Right forelimb (tissue), 1 donor: ENCODE data around the gene PTCD1.
A peak's percentile ranks its signal among the peaks of the same experiment; 100 is the strongest.
"Not testable (repeated sequence)": the region's sequence is repeated elsewhere in the genome, so short reads cannot be mapped to it uniquely, and the experiment has no call there.

Experiments
- DNase-seq: peaks from one replicate; pipeline ENCODE4 v3.0.0-alpha.2; 2018

Gene PTCD1

DNA sequence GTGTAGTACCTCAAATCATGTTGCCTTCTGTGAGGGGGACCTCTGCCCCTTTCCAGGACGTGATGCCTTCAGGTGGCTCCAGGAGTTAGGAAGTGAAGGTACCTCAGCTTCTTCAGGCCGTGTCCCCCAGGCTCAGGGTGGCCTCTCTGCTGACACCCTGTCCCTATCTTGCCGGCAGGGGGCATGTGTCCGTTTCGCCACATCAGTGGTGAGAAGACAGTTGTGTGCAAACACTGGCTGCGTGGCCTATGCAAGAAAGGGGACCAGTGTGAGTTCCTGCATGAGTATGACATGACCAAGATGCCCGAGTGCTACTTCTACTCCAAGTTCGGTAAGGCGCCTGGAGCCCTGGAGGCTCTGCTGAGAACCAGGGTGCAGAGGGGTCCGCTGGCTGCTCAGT lies 9.3 kb upstream of the PTCD1 start:
- no peak for DNase-seq

DNA sequence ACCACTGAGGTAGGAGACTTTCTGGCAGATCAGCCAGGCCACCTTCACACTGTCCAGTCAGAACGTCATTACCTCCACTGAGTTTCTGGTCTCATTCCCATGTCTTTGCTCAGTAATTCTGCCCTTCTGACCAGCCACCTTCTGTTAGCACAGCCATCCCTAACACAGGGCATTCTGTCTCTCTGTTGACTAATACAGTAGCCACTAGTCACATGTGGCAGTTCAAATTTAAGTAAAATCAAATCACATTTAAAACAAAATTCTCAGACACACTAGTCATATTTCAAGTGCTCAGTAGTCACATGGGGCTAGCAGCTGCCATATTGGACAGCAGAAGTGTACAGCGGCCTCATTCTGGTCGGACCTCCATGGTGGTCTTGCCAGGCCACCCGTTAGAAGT lies 7.5 kb upstream of the PTCD1 start:
- DNase-seq = no peak

DNA sequence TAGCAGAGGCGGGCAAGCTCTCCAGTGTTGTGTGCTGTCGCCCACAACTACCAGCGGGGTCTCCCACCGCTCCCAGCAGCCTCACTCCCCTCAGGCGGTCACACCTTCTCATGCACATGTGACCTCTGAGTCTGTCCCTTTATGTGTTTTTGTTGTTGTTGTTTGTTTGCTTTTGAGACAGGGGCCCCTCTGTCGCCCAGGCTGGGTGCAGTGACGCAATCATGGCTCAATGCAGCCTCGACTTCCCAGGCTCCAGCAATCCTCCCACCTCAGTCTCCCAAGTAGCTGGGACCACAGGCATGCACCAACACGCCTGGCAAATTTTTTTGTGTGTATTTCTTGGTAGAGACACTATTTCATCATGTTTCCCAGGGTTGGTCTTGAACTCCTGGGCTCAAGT lies 1.6 kb upstream of the PTCD1 start:
- DNase-seq = no peak

DNA sequence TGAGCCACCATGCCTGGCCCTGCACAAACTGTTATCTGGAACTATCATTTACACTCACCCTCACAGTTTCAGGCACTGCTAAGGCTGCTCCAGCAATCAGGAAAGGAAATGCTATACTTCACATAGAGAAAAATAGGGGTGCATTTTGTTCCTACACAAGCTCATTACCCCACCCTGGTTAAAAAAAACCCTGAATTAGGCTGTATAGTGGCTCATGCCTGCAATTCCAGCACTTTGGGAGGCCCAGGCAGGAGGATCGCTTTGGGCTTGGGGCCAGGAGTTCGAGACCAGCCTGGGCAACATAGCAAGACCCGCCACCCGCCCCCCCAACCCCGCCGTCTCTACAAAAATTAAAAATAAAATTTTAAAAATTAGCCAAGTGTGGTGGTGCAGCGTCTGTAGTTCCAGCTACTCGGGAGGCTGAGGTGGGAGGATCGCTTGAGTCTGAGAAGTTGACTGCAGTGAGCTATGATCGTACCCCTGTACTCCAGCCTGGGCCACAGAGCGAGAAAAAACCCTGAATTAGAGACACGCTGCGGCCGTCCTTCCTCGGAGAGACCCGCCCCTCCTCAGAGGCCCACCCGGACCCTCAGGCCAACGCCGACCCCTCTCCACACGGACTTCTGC lies 539 bp downstream of the PTCD1 start:
- no peak for DNase-seq

DNA sequence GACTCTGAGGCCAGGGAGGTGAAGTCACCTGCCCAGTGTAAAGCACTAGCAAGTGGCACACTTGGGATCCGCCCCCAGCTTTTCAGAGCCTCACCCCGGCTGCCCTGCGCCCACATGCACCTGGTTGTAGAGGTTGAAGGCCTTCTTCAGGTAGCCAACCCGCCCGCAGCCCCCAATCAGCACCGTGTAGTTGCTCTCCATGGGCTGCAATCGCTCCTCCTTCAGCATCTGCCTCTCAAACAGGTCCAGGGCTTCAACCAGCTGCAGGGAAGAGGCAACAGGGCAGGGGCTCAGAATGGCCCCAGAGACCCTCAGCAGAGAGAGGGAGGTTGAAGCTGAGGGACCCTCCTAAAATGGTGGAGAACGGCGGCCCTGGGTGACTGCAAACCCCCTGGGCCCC lies 5.4 kb downstream of the PTCD1 start:
- DNase-seq = no peak

DNA sequence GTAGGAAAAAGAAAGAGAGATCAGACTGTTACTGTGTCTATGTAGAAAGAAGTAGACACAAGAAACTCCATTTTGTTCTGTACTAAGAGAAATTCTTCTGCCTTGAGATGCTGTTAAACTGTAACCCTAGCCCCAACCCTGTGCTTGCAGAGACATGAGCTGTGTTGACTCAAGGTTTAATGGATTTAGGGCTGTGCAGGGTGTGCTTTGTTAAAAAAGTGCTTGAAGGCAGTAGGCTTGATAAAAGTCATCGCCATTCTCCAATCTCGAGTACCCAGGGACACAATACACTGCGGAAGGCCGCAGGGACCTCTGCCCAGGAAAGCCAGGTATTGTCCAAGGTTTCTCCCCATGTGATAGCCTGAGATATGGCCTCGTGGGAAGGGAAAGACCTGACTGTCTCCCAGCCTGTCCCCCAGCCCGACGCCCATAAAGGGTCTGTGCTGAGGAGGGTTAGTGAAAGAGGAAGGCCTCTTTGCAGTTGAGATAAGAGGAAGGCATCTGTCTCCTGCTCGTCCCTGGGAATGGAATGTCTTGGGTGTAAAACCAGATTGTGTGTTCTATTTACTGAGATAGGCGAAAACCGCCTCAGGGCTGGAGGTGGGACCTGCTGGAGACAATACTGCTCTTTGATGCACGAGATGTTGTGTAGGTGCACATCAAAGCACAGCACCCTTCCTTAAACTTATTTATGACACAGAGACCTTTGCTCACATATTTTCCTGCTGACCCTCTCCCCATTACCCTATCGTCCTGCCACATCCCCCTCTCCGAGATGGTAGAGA lies 6.7 kb downstream of the PTCD1 start:
- not testable (repeated sequence) for DNase-seq

DNA sequence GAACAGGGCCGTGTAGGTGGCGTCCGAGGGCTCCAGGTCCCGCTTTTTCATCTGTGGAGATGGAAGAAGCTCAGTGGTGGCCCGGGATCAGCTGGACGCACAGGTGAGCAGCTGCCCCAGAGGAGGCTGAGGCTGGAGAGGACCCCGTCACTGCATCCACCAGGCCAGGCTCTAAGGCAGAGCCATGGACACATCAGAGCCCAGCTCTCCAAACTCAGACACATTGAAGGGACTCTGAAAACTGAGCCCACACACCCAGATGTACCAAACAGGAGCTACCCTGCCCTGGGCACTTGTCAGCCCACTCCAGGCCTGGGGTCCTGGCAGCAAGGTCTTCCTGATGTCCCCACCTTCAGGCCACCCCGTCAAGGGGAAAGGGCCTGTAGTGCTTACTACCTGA lies 8.8 kb downstream of the PTCD1 start:
- DNase-seq = no peak

DNA sequence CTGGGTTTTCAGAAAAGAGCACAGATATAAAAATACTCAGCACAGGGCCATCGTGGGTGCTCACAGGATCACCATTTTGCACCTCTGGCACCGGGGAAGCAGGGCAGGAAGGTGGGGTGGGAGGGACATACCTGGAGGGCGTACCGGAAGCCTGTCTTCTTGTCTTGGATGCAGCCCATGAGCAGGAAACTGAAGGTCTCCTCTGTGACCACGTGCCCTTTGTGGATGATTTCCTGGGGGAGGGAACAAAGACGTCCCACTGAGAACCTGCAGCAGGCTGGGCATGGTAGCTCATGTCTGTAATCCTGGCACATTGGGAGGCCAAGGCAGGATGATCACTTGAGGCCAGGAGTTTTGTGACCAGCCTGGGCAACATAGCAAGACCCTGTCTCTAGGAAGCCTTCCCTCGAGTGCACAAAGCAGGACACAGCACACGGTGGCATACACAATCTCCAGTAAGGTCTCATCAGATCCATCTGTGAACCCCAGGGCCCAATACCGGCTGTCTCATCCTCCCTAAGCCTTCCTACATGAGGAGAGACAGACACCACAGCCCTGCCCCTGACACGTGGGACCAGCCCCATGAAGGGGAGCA lies 9.5 kb downstream of the PTCD1 start:
- no peak for DNase-seq

DNA sequence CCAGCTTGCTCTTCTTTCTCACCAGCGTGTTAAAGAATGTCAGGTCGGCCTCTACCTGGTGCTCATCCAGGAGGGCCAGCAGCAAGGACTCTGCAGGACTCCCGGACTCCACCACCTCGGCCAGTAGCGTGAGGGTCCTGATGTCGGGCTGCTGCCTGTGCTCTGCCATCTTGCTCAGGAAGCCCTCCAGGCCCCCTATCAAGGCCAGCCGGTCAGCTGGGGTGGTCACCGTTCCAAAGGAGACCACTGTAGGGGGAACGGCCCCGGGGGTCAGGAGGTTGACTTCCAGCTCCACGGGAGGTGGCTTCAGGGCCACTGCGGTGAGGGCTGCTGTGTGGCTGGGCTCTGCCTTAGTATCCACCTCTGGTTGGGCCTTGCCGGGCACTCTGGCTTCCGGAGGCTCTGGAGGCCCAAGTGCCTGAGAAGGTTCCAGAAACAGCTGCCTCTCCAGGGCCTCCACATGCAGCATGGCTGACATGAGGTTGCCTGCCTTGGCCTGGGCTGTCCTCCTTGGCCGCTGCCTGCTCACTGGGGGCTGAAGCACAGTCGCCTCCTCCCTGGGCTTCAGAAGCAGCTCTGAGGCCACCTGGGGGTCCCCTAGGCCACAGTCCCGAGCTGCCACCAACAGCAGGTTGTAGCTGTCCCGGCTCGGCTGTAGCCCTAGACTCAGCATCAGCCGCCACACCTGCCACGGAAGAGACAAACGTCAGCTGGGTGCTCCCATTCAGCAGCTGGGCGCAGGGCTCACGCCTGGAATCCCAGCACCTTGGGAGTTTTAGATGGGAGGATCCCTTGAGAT lies 13.5 kb downstream of the PTCD1 start:
- DNase-seq = no peak

DNA sequence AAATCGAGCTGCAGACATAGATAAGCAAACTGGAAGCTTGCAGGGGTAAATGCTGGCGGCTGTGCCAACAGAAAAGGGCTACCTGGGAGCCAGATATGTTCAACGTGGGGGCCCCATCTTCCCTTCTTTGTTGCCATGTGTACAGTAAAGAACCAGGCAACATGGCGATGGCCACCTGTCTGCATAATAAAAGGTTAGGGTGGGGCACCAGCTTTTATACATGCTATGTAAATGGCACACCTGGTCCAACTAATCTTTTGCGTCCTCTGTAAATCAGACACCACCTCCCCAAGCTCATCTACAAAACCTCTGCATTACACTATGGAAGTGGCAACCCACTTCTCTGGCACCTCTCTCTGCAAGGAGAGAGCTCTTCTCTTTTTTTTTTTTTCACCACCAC lies 16.0 kb downstream of the PTCD1 start:
- no peak for DNase-seq

DNA sequence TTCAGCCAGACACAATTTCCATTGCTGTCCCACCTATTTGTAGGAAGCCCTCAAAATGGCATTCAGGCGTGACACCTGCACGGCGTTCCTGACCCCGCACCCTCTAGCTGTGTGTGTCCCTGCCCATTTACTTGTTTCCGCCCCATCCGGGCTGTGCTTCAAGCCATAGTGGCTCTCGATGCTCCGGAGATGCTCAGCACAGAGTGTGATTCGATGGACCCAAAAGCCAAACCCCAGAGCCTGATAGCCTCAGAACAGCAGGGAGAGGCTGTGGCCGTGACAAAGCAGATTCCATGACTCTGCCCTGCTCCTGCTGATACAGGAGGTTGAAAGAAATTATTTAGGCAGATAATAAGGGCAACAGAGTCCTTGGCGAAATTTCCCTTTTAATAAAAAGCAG lies 16.4 kb downstream of the PTCD1 start:
- no peak for DNase-seq

DNA sequence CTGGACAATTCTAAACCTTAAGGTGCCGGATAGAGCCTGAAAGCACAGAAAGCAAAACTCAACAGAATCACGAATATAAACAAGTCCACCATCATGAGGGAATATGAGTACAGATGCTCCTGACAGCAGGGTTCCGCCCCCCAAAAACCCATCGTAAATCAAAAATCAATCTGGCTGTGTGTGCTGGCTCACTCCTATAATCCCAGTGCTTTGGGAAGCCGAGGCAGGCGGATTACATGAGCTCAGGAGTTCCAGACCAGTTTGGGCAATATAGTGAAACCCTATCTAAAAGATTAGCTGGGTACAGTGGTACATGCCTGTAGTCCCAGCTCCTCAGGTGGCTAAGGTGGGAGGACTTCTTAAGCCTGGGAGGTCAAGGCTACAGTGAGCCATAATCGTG lies 17.6 kb downstream of the PTCD1 start:
- no peak for DNase-seq

DNA sequence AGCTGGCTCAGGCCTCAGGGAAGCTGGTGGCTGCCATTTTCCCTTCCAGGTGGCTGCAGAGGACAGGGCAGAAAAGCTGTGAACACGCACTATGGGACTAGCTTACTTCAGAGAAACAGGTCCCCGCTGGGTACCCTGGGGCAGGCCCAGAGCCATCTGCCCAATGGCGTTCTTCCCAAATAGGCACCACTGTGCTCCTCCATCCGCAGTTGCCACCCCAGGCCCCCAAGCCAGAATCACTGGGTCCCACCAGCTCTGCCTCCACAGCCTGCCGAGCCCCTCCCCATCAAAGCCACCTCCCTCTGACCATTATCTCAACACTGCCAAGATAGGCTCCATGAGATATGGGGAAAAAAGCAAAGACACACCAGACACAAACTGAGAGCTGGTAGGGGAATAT lies 18.4 kb downstream of the PTCD1 start:
- DNase-seq = no peak

DNA sequence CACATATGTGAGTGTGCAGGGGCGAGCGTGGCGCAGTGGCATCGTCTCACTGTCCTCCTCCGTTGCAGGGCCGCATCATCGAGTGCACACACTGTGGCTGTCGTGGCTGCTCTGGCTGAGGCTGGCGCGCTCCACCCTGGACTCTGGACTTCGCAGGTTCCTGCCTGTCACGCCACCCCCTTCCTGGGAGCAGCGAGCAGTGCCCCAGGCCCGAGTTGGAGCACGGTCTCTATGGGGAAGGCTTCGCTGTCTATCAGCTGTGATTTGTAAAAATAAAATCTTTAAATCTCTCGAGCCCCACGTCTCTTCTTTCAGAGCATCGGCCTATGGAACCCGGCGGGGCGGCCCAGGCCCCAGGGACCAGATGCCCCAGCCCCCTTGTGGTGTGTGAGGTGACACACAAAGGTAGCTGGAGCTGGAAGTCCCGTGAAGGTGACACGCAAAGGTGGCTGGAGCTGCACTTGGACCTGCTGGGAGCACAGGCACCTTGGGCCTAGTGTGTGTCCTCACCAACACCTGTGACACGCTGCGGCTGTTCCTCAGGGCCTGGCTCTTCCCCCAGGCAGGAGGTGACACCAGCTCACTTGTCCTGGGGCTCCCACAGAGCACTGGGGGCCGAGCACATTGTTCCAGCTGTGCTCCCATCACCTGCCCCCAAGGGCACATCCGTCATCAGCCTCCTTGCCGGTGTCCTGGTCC lies 19.1 kb downstream of the PTCD1 start:
- no peak for DNase-seq

DNA sequence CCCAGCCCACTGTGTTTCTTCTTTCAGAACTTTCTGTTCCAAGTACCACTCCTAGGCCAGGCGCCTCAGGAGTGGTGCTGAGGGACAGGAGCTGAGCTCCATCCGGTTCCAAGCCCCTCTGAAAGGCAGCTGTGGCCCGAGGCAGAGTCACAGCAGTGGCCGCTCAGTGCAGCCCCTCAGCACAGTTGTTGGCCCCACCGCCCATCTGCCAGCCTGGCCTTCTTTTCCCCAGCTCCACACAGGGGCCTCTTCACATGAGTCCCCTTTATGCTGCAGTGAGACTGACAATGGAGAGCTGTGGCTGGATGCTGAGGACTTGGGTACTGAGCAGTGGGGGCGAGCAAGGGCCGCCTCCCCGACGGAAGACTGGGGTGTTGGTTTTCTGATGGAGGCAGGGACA lies 20.3 kb downstream of the PTCD1 start:
- DNase-seq = no peak

DNA sequence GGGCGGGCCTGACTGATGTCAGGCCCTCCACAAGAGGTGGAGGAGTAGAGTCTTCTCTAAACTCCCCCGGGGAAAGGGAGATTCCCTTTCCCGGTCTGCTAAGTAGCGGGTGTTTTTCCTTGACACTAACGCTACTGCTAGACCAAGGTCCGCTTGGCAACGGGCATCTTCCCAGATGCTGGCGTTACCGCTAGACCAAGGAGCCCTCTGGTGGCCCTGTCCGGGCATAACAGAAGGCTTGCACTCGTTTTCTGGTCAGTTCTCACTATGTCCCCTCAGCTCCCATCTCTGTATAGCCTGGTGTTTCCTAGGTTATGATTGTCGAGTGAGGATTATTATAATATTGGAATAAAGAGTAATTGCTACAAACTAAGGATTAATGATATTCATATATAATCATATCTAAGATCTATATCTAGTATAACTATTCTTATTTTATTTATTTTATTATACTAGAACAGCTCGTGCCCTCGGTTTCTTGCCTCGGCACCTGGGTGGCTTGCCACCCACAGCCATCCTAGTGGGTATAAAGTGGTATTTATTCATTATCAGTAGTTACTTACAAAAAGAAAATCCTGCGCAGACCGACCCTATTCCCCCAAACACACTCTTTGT lies 23.0 kb downstream of the PTCD1 start:
- not testable (repeated sequence) for DNase-seq

DNA sequence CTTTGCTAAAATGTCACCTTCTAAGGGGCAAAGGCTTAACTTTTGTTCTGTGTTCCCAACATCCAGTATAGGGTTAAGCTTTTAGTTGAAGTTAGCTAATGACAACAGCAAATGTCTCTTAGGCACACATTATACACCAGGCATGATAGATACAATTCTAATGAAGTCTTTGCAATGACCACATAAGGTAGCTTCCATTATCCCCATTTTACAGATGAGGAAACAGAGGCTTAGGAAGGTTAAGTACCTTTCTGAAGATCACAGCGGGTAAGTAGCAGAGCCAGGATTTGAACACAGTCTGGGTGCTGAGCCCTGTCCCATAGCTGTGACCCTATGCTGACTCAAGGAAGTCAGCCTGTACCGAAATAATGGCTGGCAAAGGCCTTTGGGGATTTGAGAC lies 28.0 kb downstream of the PTCD1 start:
- no peak for DNase-seq

DNA sequence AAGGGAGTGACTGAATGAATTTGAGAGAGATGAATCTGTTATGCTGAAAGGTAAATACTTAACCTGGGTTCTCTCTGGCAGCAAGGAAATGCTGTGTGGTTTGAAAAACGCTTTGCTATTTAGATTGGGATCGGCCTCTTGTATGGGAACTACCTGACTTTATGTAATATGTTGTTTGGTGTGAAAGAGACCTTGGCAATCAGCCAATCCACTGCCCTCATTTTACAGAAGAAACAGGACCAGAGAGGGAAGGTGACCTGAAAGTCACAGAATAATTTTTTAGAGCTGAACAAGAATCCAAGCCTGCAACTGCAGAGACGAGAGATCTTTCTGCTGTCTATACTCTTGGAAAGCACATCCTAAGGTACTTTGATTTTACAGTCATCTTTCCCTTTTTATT lies 28.8 kb downstream of the PTCD1 start:
- no peak for DNase-seq

DNA sequence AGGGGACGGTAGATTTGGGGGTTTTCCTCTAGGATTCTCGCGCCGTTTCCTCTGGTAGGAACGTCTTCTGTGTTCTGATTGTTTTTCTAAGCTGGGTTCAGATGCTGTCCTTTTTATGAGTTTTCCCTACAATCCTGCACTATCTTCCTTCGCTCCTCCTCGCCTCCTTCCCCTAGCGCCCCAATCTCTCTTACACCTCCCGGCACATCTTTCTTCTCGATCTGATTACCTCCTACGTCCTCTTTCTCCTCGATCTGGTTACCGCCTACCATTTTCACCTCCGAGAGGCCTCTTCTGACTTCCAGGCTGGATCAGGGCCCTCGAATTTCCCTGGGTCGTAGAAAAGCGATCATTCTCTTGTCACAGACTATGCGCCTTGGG lies 29.4 kb downstream of the PTCD1 start:
- no peak for DNase-seq

DNA sequence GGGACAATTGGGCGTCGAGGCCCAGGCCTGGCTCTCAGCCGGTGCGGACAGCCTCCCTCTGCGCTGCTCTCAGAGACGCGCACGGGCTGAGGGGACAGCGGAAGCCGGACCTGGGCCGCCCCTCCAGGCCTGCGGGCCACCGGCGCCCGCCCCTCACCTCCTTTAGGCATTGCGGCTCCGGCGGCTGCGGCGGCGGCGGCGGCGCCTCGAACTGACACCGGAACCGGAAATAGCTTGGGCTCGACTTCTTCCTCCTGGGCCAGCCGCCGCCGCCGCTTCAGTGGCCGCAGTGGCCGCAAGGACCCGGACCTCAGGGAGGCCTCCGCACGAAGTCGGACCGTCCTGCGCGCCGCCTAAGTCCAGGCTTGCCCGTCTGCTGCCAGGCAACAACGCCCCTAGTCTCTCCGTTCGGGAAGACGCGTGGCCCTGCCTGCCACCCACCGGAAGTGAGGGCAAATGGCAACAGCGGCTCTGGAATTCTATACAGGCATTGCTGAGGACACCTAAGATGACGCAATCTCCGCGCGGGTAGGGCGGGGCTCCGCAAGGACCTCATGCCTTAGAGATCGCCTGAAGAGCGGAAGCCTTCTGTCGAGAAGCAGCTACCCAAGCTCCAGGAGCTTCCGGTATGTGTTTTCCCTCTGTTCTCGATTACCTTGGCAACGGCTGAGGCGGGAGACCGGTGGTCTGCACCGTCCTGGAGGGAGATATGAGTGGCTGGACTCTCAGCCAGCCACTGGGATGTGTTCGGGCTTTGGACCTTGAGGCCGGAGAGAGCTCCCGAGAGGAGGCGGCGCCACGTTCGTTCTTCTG lies 30.0 kb downstream of the PTCD1 start, which contains the start of the genes BUD31 and PDAP1:
BUD31 (plus strand) TSS at position 591 of the 813 bp plus-strand sequence. CDS start 2,124 bp downstream, outside the sequence.
PDAP1 (minus strand) TSS at position 219 of the 813 bp plus-strand sequence; CDS start at position 170, 49 bp downstream.
- peak; percentile 97 for DNase-seq

DNA sequence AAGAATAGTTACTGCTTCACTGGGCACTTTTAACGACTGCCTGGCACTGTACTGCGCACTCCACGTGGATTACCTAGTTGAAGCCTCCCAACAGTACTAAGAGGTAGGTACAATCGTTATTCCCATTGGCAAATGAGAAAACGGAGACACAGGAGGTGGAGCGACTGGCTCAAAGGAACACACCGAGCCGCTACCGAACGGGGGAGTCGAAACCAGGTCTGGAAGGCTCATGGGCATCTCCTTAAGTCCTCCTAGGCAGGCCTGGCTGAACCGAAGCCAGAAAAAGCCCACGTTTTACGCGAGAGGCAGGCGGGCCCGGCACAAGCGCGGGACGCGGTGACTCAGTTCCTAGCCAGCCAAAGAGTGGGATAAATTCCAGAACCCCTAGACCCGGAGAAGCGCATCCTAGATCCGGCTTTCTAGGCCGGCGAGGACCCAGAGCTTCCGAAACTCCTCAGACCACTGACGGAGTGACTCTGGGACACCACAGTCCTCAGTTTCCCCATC lies 30.7 kb downstream of the PTCD1 start:
- peak; percentile 63 for DNase-seq
